Thyroid gland (tissue), 4 donors: Measurements from ENCODE around the gene NFU1.

ENCODE experiments used
- CTCF ChIP-seq, 6 experiments: fragments of 200-600 bp in 3 of 6; fragments of 450-650 bp in 3 of 6; sonication (generic) in 3 of 6; IDR thresholded peaks; one replicate each; pipeline ENCODE4 v1.5.1; 2016 to 2019; ENCODE audit warnings: antibody characterized with exemption in 6 of 6, mild to moderate bottlenecking in 2 of 6, inconsistent platforms in 1 of 6, moderate library complexity in 1 of 6
- POLR2A ChIP-seq, 2 donors: fragments of 450-650 bp; IDR thresholded peaks; one replicate each; pipeline ENCODE4 v1.6.1; 2017; ENCODE audit warnings: antibody characterized with exemption in 2 of 2, mild to moderate bottlenecking in 2 of 2, moderate library complexity in 1 of 2

GRCh38 chr2:69429491-69430183 is 7.6 kb downstream of the NFU1 start:
- no peak for TF ChIP-seq CTCF (IDR thresholded peaks at IDR 0.05)
- no peak for TF ChIP-seq POLR2A (IDR thresholded peaks at IDR 0.05)
